GM12878 (cell line): Measurements from ENCODE around the gene SLC9A7. TPM values are rescaled to one million over a fixed set of nuclear protein-coding genes. Genes with fewer than 3 reads are reported as not detected.

Source experiments
- ATAC-seq: fragments of 200-7000 bp; cut with Tn5 transposase; 3 replicates; pipeline ENCODE4 v1.9.1; 2020; ENCODE audit warnings: mild to moderate bottlenecking, moderate library complexity
- BruUV-seq: library from RNA; stranded (reverse); fragments of 400-500 nt; replicated peaks from 2 replicates; lab custom pipeline; 2021; lab: Mats Ljungman, UMichigan
- CTCF ChIA-PET: fragments of 300-600 bp; sonication (Branson Sonifier 250); formaldehyde crosslinking; extraction: SDS; loops from one replicate; lab custom pipeline; 2021; ENCODE audit warnings: inconsistent platforms; lab: Yijun Ruan, JAX
- POLR2A ChIA-PET: fragments of 350-600 bp; formaldehyde crosslinking; extraction: SDS; loops from one replicate; lab custom pipeline; 2021; ENCODE audit warnings: inconsistent platforms; lab: Charles Lee
- RAD21 ChIA-PET: fragments of 300-600 bp; sonication (Branson Sonifier 250); formaldehyde crosslinking; loops from one replicate; lab custom pipeline; 2023; ENCODE audit warnings: antibody characterized with exemption; ENCODE audit not compliant: unreplicated experiment; lab: Charles Lee
- SMC1A ChIA-PET: fragments of 300-600 bp; sonication (Branson Sonifier 250); formaldehyde crosslinking; loops from one replicate; lab custom pipeline; 2023; ENCODE audit not compliant: unreplicated experiment, uncharacterized antibody; lab: Charles Lee
- DNase-seq: peaks from one replicate; pipeline ENCODE4 v3.0.0-alpha.2; 2011; ENCODE audit warnings: low read depth, low spot score
- FAIRE-seq: peaks from 3 replicates; lab custom pipeline; 2011; peaks lifted over from hg19 to GRCh38; lab: Jason Lieb, UNC
- H2AFZ ChIP-seq: 2 replicates; pipeline ENCODE4 v1.6.0; 2011; ENCODE audit warnings: low read depth, low read length, control low read depth; ENCODE audit not compliant: control insufficient read depth
- H3K27ac ChIP-seq: 2 replicates; pipeline ENCODE4 v1.5.1; 2011; ENCODE audit warnings: control low read depth; ENCODE audit not compliant: control insufficient read depth, insufficient read depth
- H3K27me3 ChIP-seq, 2 experiments: replicated peaks in 1 of 2; 2 replicates each; pipeline versions ENCODE4 v1.6.0 to v1.6.1; 2011; ENCODE audit warnings: low read length in 1 of 2; ENCODE audit not compliant: control insufficient read depth in 2 of 2, insufficient read depth in 2 of 2
- H3K36me3 ChIP-seq, 2 experiments: 2 replicates each; pipeline ENCODE4 v1.5.1; 2011; ENCODE audit warnings: low read length in 1 of 2; ENCODE audit not compliant: control insufficient read depth in 2 of 2, insufficient read depth in 2 of 2
- H3K4me1 ChIP-seq: 2 replicates; pipeline ENCODE4 v1.6.1; 2011; ENCODE audit warnings: mild to moderate bottlenecking, low read length, moderate library complexity, mixed read lengths; ENCODE audit not compliant: control insufficient read depth, insufficient read depth
- H3K4me2 ChIP-seq: 2 replicates; pipeline ENCODE4 v1.6.0; 2011; ENCODE audit warnings: control low read depth; ENCODE audit not compliant: control insufficient read depth, insufficient read depth
- H3K4me3 ChIP-seq: fragments of 200-600 bp; sonication (generic); 2 replicates; pipeline ENCODE4 v1.5.1; 2016
- H3K79me2 ChIP-seq: 2 replicates; pipeline ENCODE4 v1.6.0; 2011; ENCODE audit warnings: low read length; ENCODE audit not compliant: control insufficient read depth, insufficient read depth
- H3K9ac ChIP-seq: 2 replicates; pipeline ENCODE4 v1.8.0; 2011; ENCODE audit warnings: low read length, control low read depth, mixed read lengths; ENCODE audit not compliant: control insufficient read depth, insufficient read depth
- H3K9me3 ChIP-seq: replicated peaks from 3 replicates; pipeline ENCODE4 v1.5.1; 2011; ENCODE audit warnings: mild to moderate bottlenecking, low read length; ENCODE audit not compliant: control insufficient read depth, insufficient read depth
- H4K20me1 ChIP-seq: 2 replicates; pipeline ENCODE4 v1.6.0; 2011; ENCODE audit not compliant: control insufficient read depth, insufficient read depth
- ATF2 ChIP-seq: IDR thresholded peaks from 2 replicates; pipeline ENCODE4 v1.6.1; 2012; ENCODE audit warnings: low read length, inconsistent platforms
- EGR1 ChIP-seq, 2 experiments: IDR thresholded peaks; 1 replicate in 1 of 2; 2 replicates in 1 of 2; pipeline ENCODE4 v1.6.1; 2011 to 2012; ENCODE audit warnings: low read depth in 2 of 2, low read length in 2 of 2, borderline replicate concordance in 1 of 2, mild to moderate bottlenecking in 1 of 2, moderate library complexity in 1 of 2
- HSF1 ChIP-seq: fragments of 150-350 bp; IDR thresholded peaks from 2 replicates; pipeline ENCODE4 v1.6.1; 2014; ENCODE audit warnings: mild to moderate bottlenecking, low read depth, low read length
- MYB ChIP-seq: fragments of 150-350 bp; IDR thresholded peaks from 2 replicates; pipeline ENCODE4 v1.6.1; 2014; ENCODE audit warnings: mild to moderate bottlenecking, low read depth, low read length, borderline replicate concordance
- NFIC ChIP-seq: IDR thresholded peaks from 2 replicates; pipeline ENCODE4 v1.6.1; 2012; ENCODE audit warnings: low read depth, mild to moderate bottlenecking, inconsistent platforms, low read length, moderate library complexity
- NFXL1 ChIP-seq: fragments of 450-650 bp; IDR thresholded peaks from 2 replicates; pipeline ENCODE4 v1.6.1; 2017; ENCODE audit warnings: antibody characterized with exemption, mild to moderate bottlenecking, borderline replicate concordance
- NRF1 ChIP-seq: conservative IDR thresholded peaks from 2 replicates; pipeline ENCODE4 v1.6.1; 2011; ENCODE audit warnings: mild to moderate bottlenecking, low read depth, low read length, improper control_type of control experiment
- PRDM15 ChIP-seq: fragments of 450-650 bp; formaldehyde crosslinking; IDR thresholded peaks from 2 replicates; pipeline ENCODE4 v1.4.0; 2020; ENCODE audit warnings: mild to moderate bottlenecking, moderate library complexity
- SREBF2 ChIP-seq: IDR thresholded peaks from 2 replicates; pipeline ENCODE4 v1.6.1; 2012; ENCODE audit warnings: mild to moderate bottlenecking, low read length
- WGBS: methylation state at CpG from one replicate; pipeline ENCODE4 v1.1.6; 2016; ENCODE audit warnings: low lambda C conversion rate; ENCODE audit not compliant: insufficient replicate concordance, insufficient coverage; ENCODE audit errors: missing lambda C conversion rate; 5-methylcytosine and 5-hydroxymethylcytosine counted together
- in situ Hi-C: fragments of 300-500 bp; cut with MboI; formaldehyde crosslinking; loops from 9 replicates; pipeline ENCODE4 v1.14.3; 2018; ENCODE audit warnings: mixed read lengths
- intact Hi-C: fragments of 100-400 bp; cut with micrococcal nuclease; formaldehyde crosslinking; loops from one replicate; pipeline ENCODE4 v1.14.2; 2022; ENCODE audit not compliant: unreplicated experiment
- polyA plus RNA-seq, 11 experiments: library from polyadenylated mRNA; depleted of rRNA in 4 of 11; unstranded in 6 of 11; stranded (reverse) in 5 of 11; fragments of >200 nt; fragmentation: Nextera tagmentation in 4 of 11; fragmentation: Illumina TruSeq in 1 of 11; extraction: Ambion mirVana in 4 of 11; extraction: Trizol in 1 of 11; gene quantifications; 1 replicate in 1 of 11; 2 replicates in 10 of 11; pipeline versions ENCODE4 v1.2.1 to v1.2.3, GENCODE V29; 2011 to 2016; ENCODE audit warnings: inconsistent platforms in 2 of 11, missing spikeins in 2 of 11, low read depth in 1 of 11
- total RNA-seq, 4 experiments: library from RNA; depleted of rRNA in 3 of 4; stranded (reverse); fragments of >200 nt in 3 of 4; fragmentation: Illumina TruSeq in 1 of 4; extraction: Trizol in 1 of 4; gene quantifications; 2 replicates each; pipeline versions ENCODE4 v1.2.1 to v1.2.3, GENCODE V29; 2013 to 2021
- TF ChIP-seq, protein P1 (sequence below): fragments of 450-650 bp; formaldehyde crosslinking; IDR thresholded peaks from 2 replicates; pipeline ENCODE4 v1.4.0; 2022; ENCODE audit warnings: mild to moderate bottlenecking, moderate library complexity

The SLC9A7 gene
- total and polyA plus RNA-seq, 10 of the 15 experiments (the other 5 are each of a cell fraction or from before 2014, with no cell fraction given) = 5.0 to 62.8 (median 30.5) TPM

DNA sequence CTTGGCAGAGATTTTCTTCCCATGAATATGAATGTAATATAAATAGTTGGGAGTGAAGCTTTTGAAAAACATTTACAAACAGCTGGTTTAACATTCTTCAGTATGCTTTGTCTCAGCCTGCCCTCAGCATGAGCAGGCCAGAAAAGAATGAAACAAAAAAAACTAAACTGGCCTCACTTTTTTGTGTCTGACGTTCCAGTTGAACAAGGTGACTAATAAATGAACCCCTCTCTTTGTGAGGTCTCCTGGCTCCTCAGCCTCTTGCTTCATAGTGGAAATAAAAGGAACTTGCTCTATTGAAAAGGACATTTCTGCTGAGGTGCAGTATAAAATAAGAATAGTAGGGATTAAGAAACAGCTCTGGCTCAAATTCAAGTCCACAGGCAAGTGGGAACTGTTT, 176.0 kb downstream of the SLC9A7 start (continued):
- TF ChIP-seq PRDM15 (CRISPR knock-in tag) = no peak
- TF ChIP-seq, protein P1, sequence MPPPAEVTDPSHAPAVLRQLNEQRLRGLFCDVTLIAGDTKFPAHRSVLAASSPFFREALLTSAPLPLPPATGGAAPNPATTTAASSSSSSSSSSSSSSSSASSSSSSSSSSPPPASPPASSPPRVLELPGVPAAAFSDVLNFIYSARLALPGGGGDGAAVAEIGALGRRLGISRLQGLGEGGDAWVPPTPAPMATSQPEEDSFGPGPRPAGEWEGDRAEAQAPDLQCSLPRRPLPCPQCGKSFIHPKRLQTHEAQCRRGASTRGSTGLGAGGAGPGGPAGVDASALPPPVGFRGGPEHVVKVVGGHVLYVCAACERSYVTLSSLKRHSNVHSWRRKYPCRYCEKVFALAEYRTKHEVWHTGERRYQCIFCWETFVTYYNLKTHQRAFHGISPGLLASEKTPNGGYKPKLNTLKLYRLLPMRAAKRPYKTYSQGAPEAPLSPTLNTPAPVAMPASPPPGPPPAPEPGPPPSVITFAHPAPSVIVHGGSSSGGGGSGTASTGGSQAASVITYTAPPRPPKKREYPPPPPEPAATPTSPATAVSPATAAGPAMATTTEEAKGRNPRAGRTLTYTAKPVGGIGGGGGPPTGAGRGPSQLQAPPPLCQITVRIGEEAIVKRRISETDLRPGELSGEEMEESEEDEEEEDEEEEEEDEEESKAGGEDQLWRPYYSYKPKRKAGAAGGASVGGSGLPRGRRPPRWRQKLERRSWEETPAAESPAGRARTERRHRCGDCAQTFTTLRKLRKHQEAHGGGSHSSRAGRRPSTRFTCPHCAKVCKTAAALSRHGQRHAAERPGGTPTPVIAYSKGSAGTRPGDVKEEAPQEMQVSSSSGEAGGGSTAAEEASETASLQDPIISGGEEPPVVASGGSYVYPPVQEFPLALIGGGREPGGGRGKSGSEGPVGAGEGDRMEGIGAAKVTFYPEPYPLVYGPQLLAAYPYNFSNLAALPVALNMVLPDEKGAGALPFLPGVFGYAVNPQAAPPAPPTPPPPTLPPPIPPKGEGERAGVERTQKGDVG (CRISPR knock-in tag) = no peak

DNA sequence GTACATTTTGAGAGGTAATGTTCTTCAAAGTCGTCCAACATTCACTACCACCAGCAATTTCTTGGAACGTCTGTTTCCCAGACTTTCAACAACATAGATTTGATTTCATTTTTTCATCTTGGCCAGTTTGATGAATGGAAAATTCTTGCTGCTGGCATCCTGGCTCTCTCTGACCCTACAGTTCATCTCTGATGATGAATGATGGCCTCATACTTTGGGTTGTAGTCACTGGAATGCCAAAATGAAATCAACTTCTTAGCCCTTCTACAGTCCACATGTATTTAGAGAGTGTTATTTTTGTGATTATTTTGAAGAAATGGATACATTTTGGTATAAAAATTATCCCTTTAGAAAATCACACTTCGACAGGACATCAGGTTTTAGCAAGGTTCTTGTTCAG, 176.6 kb downstream of the SLC9A7 start:
- Histone ChIP-seq H3K79me2 (peaks cover 23% of the 10 kb centered on the region), H4K20me1 (no peaks in the 10 kb centered on the region; the same call in 1 of the 2 replicates), H2AFZ (no peak overlapping the region), H3K4me3 (no peak overlapping the region), H3K4me1 (peaks cover 11% of the 10 kb centered on the region), H3K27me3 (no peaks in the 10 kb centered on the region), H3K4me2 (no peak overlapping the region), H3K9ac (no peak overlapping the region), H3K36me3 (no peaks in the 10 kb centered on the region; a peak in 1 of 4 replicates), H3K9me3 (no peaks in the 10 kb centered on the region; the same call in 2 of the 3 replicates), H3K27ac (no peak overlapping the region)
- FAIRE-seq (no peak), ATAC-seq (no peak), DNase-seq (no peak)
- ChIA-PET POLR2A (no interaction called here), CTCF (interaction anchor here (1.1 to 1.4 kb wide), 3 partner anchors 9 to 214 kb away, joined by 4 to 5 read pairs (median 4); no protein-coding TSS in a partner anchor), SMC1A (interaction anchor here (1.0 to 1.8 kb wide), 4 partner anchors 16 to 197 kb away, joined by 3 to 6 read pairs (median 4); no protein-coding TSS in a partner anchor), RAD21 (interaction anchor here (1.0 to 2.0 kb wide), 2 partner anchors 10 to 47 kb away, joined by 3 to 7 read pairs; no protein-coding TSS in a partner anchor)
- BruUV-seq = no TSS peak
- intact Hi-C loops = no loop called here
- in situ Hi-C loops = no loop called here
- WGBS = 69% methylated on average over 3 of the region's 3 CpGs
- no peak for TF ChIP-seq SREBF2
- no peak for TF ChIP-seq NRF1
- TF ChIP-seq EGR1 (IDR thresholded peaks at IDR 0.05; ENCODE audit: borderline replicate concordance in 1 of 2, low read depth in 2 of 2, low read length in 2 of 2) = no peak
- TF ChIP-seq ATF2 = no peak
- TF ChIP-seq MYB = no peak
- no peak for TF ChIP-seq NFIC
- no peak for TF ChIP-seq HSF1
- TF ChIP-seq NFXL1 = no peak
